Measurements from ENCODE around the gene RPS27L. TPM values are rescaled to one million over a fixed set of nuclear protein-coding genes. Genes with fewer than 3 reads are reported as not detected.

The RPS27L gene
- total and polyA plus RNA-seq, 9 of the 15 experiments (the other 6 are each of a cell fraction or from before 2014, with no cell fraction given): 72.2 to 382 (median 116) TPM

DNA sequence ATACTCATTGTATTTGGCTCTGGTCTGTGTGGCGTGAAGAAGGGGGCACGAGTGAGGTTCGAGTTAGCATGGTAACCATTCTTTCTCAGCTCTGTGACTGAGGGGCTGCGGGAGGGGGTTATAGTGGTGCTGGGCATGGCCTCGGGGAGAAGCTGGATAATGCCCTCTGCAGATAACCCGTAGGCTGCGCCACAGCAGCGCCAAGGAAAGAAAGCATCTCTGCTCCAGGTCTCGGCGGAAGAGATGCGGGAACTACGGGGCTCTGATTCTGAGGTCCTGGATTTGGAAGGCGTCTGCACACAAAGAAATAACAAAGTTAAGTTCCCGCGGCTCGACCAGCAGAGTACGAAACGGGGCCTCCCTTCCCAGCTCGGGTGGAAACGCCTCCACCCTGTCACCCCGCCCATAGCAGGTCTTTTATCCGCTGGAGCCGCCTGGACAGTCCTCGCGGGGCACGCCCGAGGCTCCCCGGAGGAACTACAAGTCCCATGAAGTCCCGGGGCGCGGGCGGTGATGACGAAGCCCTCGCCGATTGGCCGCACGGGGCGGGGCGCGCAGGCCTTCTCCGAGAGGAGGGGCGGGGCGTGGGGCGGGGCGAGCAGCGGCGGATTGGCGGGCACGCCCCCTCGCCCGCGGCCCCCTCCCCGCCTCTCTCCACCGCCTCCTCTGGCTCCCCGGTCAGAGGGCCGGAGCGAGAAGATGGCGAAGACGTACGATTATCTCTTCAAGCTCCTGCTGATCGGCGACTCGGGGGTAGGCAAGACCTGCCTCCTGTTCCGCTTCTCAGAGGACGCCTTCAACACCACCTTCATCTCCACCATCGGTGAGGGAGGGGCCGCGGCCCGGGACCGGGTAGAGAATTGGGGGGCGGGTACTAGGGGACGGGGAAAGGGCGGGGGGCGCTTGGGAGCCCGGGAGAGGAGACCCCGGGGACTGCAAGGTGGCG, 31.9 kb upstream of the RPS27L start, which contains the start of gene RAB8B (continued):
- TF ChIP-seq CHCHD3 (CRISPR knock-in tag; IDR thresholded peaks at IDR 0.05) (no peak), NFIX (CRISPR knock-in tag; IDR thresholded peaks at IDR 0.05; ENCODE audit: low read depth) (no peak), THRAP3 (IDR thresholded peaks at IDR 0.05; ENCODE audit: borderline replicate concordance) (no peak), CTBP1 (IDR thresholded peaks at IDR 0.05; ENCODE audit: borderline replicate concordance) (peak; percentile 73; the same call in 1 of the 2 replicates), JUN (IDR thresholded peaks at IDR 0.05; ENCODE audit: borderline replicate concordance, low read depth, low read length) (no peak), JUN (CRISPR knock-in tag; IDR thresholded peaks at IDR 0.05; ENCODE audit: borderline replicate concordance) (no peak), TCF15 (CRISPR knock-in tag; IDR thresholded peaks at IDR 0.05) (no peak), ZNF316 (IDR thresholded peaks at IDR 0.05) (no peak), FOXA1 (IDR thresholded peaks at IDR 0.05; ENCODE audit: borderline replicate concordance) (no peak), GATAD2B (IDR thresholded peaks at IDR 0.05; ENCODE audit: borderline replicate concordance) (no peak), ZNF143 (CRISPR knock-in tag; IDR thresholded peaks at IDR 0.05) (peak; percentile 95), RBM14 (IDR thresholded peaks at IDR 0.05; ENCODE audit: borderline replicate concordance, insufficient read depth, low read depth, low read length) (no peak), GABPB1 (CRISPR knock-in tag; IDR thresholded peaks at IDR 0.05) (peak; percentile 53; the same call in 1 of the 2 replicates), SUPT5H (IDR thresholded peaks at IDR 0.05) (peak; percentile 66), MBD2 (IDR thresholded peaks at IDR 0.05; ENCODE audit: borderline replicate concordance, low read depth) (peak; percentile 97), TCF7 (IDR thresholded peaks at IDR 0.05; ENCODE audit: borderline replicate concordance) (no peak), ZNF354B (CRISPR knock-in tag; IDR thresholded peaks at IDR 0.05) (no peak)
- TF ChIP-seq, protein P1, sequence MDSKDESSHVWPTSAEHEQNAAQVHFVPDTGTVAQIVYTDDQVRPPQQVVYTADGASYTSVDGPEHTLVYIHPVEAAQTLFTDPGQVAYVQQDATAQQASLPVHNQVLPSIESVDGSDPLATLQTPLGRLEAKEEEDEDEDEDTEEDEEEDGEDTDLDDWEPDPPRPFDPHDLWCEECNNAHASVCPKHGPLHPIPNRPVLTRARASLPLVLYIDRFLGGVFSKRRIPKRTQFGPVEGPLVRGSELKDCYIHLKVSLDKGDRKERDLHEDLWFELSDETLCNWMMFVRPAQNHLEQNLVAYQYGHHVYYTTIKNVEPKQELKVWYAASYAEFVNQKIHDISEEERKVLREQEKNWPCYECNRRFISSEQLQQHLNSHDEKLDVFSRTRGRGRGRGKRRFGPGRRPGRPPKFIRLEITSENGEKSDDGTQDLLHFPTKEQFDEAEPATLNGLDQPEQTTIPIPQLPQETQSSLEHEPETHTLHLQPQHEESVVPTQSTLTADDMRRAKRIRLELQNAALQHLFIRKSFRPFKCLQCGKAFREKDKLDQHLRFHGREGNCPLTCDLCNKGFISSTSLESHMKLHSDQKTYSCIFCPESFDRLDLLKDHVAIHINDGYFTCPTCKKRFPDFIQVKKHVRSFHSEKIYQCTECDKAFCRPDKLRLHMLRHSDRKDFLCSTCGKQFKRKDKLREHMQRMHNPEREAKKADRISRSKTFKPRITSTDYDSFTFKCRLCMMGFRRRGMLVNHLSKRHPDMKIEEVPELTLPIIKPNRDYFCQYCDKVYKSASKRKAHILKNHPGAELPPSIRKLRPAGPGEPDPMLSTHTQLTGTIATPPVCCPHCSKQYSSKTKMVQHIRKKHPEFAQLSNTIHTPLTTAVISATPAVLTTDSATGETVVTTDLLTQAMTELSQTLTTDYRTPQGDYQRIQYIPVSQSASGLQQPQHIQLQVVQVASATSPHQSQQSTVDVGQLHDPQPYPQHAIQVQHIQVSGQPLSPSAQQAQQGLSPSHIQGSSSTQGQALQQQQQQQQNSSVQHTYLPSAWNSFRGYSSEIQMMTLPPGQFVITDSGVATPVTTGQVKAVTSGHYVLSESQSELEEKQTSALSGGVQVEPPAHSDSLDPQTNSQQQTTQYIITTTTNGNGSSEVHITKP (IDR thresholded peaks at IDR 0.05; ENCODE audit: partially characterized antibody): no peak
- TF ChIP-seq, protein P2, sequence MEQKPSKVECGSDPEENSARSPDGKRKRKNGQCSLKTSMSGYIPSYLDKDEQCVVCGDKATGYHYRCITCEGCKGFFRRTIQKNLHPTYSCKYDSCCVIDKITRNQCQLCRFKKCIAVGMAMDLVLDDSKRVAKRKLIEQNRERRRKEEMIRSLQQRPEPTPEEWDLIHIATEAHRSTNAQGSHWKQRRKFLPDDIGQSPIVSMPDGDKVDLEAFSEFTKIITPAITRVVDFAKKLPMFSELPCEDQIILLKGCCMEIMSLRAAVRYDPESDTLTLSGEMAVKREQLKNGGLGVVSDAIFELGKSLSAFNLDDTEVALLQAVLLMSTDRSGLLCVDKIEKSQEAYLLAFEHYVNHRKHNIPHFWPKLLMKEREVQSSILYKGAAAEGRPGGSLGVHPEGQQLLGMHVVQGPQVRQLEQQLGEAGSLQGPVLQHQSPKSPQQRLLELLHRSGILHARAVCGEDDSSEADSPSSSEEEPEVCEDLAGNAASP (IDR thresholded peaks at IDR 0.05): no peak
- TF ChIP-seq, protein P3, sequence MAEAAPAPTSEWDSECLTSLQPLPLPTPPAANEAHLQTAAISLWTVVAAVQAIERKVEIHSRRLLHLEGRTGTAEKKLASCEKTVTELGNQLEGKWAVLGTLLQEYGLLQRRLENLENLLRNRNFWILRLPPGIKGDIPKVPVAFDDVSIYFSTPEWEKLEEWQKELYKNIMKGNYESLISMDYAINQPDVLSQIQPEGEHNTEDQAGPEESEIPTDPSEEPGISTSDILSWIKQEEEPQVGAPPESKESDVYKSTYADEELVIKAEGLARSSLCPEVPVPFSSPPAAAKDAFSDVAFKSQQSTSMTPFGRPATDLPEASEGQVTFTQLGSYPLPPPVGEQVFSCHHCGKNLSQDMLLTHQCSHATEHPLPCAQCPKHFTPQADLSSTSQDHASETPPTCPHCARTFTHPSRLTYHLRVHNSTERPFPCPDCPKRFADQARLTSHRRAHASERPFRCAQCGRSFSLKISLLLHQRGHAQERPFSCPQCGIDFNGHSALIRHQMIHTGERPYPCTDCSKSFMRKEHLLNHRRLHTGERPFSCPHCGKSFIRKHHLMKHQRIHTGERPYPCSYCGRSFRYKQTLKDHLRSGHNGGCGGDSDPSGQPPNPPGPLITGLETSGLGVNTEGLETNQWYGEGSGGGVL (CRISPR knock-in tag; IDR thresholded peaks at IDR 0.05): no peak

Data from K562 (cell line).